Right lobe of liver (tissue), 6 donors: ENCODE results near the gene FIGN. TPM values are rescaled to one million over a fixed set of nuclear protein-coding genes. Genes with fewer than 3 reads are reported as not detected.

Source experiments
- ATAC-seq, 4 donors: fragments of 200-7000 bp; cut with Tn5 transposase; one replicate each; pipeline ENCODE4 v1.9.1; 2020; ENCODE audit warnings: mild to moderate bottlenecking in 4 of 4, moderate library complexity in 4 of 4
- DNase-seq, 3 donors: peaks; one replicate each; pipeline ENCODE4 v3.0.0-alpha.2; 2020
- H3K27ac ChIP-seq, 3 donors: fragments of 200-600 bp; one replicate each; pipeline ENCODE4 v1.8.0; 2022
- H3K27me3 ChIP-seq, 2 donors: fragments of 200-600 bp; one replicate each; pipeline ENCODE4 v1.8.0; 2022
- H3K36me3 ChIP-seq, 4 donors: fragments of 200-600 bp; sonication (generic) in 1 of 4; one replicate each; pipeline versions ENCODE4 v1.5.1 to v1.8.0; 2017 to 2022; ENCODE audit warnings: control low read depth in 1 of 4
- H3K4me1 ChIP-seq, 4 donors: fragments of 200-600 bp; sonication (generic) in 1 of 4; one replicate each; pipeline versions ENCODE4 v1.5.1 to v1.8.0; 2017 to 2022; ENCODE audit warnings: control low read depth in 1 of 4
- H3K4me3 ChIP-seq, 3 donors: fragments of 200-600 bp; one replicate each; pipeline ENCODE4 v1.8.0; 2022
- H3K9me3 ChIP-seq, 4 donors: fragments of 200-600 bp; sonication (generic) in 1 of 4; one replicate each; pipeline versions ENCODE4 v1.5.1 to v1.8.0; 2017 to 2022; ENCODE audit warnings: control low read depth in 1 of 4
- CTCF ChIP-seq, 4 donors: fragments of 200-600 bp in 3 of 4; fragments of 450-650 bp in 1 of 4; IDR thresholded peaks; one replicate each; pipeline versions ENCODE4 v1.5.1 to v1.8.0; 2016 to 2022; ENCODE audit warnings: antibody characterized with exemption in 4 of 4, mild to moderate bottlenecking in 2 of 4
- POLR2A ChIP-seq: fragments of 450-650 bp; IDR thresholded peaks from one replicate; pipeline ENCODE4 v1.6.1; 2017; ENCODE audit warnings: antibody characterized with exemption, mild to moderate bottlenecking
- WGBS: methylation state at CpG from one replicate; pipeline ENCODE4 v1.1.6; 2018; ENCODE audit warnings: low coverage, low lambda C conversion rate; ENCODE audit not compliant: insufficient coverage; ENCODE audit errors: missing lambda C conversion rate; 5-methylcytosine and 5-hydroxymethylcytosine counted together
- intact Hi-C, 2 donors: fragments of 100-400 bp; cut with DNase I; formaldehyde crosslinking; loops; one replicate each; pipeline versions ENCODE4 v1.11.2 to v1.14.1; 2022
- total RNA-seq, 6 experiments: library from RNA; depleted of rRNA in 2 of 6; stranded (reverse); fragments of >200 nt in 2 of 6; fragmentation: NEBNext Ultra II Directional in 3 of 6; extraction: Animal tissue kit (Norgen Biotek cat#: 25700) in 3 of 6; gene quantifications; one replicate each; pipeline versions ENCODE4 v1.1.0 to v1.2.4, GENCODE V29; 2016 to 2023
- donor health status: DM: no; HTN: yes; CAD: no.
- donor health status: DM: no; HTN: no; CAD: no.
- donor health status: DM: no; HTN: no; CAD: no.
- donor health status: DM: no; HTN: yes; CAD: no.
- donor health status: DM: no; HTN: yes; CAD: no.

Gene FIGN
- total RNA-seq, 6 experiments from 2014 or later = 2.8 to 9.2 (median 5.1) TPM

- 85% methylated on average over 5 of the region's 5 CpGs for WGBS
- Histone ChIP-seq H3K27ac (no peak overlapping the region), H3K9me3 (no peaks in the 10 kb centered on the region), H3K4me1 (no peaks in the 10 kb centered on the region), H3K27me3 (no peaks in the 10 kb centered on the region), H3K4me3 (no peak overlapping the region), H3K36me3 (no peaks in the 10 kb centered on the region)
- DNase-seq = no peak
- intact Hi-C loops = no loop called here
- TF ChIP-seq POLR2A (no peak), CTCF (IDR thresholded peaks at IDR 0.05) (no peak)
- no peak for ATAC-seq
Measured at GRCh38 chr2:163630836-163631235, 105.0 kb downstream of the FIGN start.

GRCh38 chr2:163626639-163627109 is 109.1 kb downstream of the FIGN start:
- Histone ChIP-seq H3K27ac (no peak overlapping the region), H3K36me3 (no peaks in the 10 kb centered on the region), H3K27me3 (no peaks in the 10 kb centered on the region), H3K4me3 (no peak overlapping the region), H3K4me1 (no peaks in the 10 kb centered on the region), H3K9me3 (no peaks in the 10 kb centered on the region)
- 55% methylated on average over 6 of the region's 7 CpGs for WGBS
- DNase-seq (no peak), ATAC-seq (no peak)
- intact Hi-C loops = no loop called here
- TF ChIP-seq CTCF (IDR thresholded peaks at IDR 0.05) (no peak), POLR2A (no peak)

GRCh38 chr2:163626208-163626607 is 109.6 kb downstream of the FIGN start:
- DNase-seq = no peak
- ATAC-seq = no peak
- Histone ChIP-seq H3K4me3 (no peak overlapping the region), H3K27ac (no peak overlapping the region), H3K36me3 (no peaks in the 10 kb centered on the region), H3K9me3 (no peaks in the 10 kb centered on the region), H3K27me3 (no peaks in the 10 kb centered on the region), H3K4me1 (no peaks in the 10 kb centered on the region)
- 83% methylated on average over 1 of the region's 1 CpG for WGBS
- TF ChIP-seq CTCF (IDR thresholded peaks at IDR 0.05) = no peak
- TF ChIP-seq POLR2A = no peak
- intact Hi-C loops = no loop called here

- DNase-seq (no peak), ATAC-seq (no peak)
- WGBS = 74% methylated on average over 1 of the region's 1 CpG
- Histone ChIP-seq H3K4me1 (no peaks in the 10 kb centered on the region), H3K4me3 (no peak overlapping the region), H3K27me3 (no peaks in the 10 kb centered on the region), H3K36me3 (no peaks in the 10 kb centered on the region), H3K9me3 (no peaks in the 10 kb centered on the region), H3K27ac (no peak overlapping the region)
- no peak for TF ChIP-seq POLR2A
- no peak for TF ChIP-seq CTCF (IDR thresholded peaks at IDR 0.05)
- intact Hi-C loops = no loop called here
Measured at GRCh38 chr2:163625632-163626031, 110.2 kb downstream of the FIGN start.

- ATAC-seq = no peak
- intact Hi-C loops = no loop called here
- Histone ChIP-seq H3K27me3 (no peaks in the 10 kb centered on the region), H3K36me3 (no peaks in the 10 kb centered on the region), H3K4me3 (no peak overlapping the region), H3K9me3 (no peaks in the 10 kb centered on the region), H3K4me1 (no peaks in the 10 kb centered on the region), H3K27ac (no peak overlapping the region)
- no peak for TF ChIP-seq CTCF (IDR thresholded peaks at IDR 0.05)
- TF ChIP-seq POLR2A = no peak
- 46% methylated on average over 7 of the region's 7 CpGs for WGBS
- no peak for DNase-seq
Measured at GRCh38 chr2:163621445-163622004, 114.3 kb downstream of the FIGN start.
